Cerebellar nuclear complex (tissue), 1 donor: ENCODE results near the gene TTC21A.

Source experiments
- DNase-seq, 2 experiments: peaks; one replicate each; lab custom pipeline; 2025; lab: John Stamatoyannopoulos, UW

The TTC21A gene

DNA sequence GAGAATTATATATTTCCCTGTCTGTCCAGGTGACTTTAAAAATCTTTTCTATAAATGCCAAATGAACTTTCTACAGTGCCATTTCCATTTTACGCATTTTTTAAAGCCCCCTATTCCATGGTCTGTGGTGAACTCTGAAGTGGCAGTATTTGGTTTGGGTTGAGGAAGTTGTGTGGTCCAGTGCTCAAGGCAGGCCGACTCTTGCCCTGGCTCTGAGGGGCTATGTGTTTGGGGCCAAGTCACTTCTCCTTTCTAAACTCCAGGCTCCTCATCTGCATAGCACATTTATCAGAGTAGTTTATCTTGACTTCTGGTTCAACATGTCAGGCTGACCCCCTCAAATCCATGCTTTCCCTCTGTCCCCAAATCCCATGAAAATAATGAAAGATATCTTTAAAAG lies 14.1 kb downstream of the TTC21A start:
- DNase-seq = no peak

DNA sequence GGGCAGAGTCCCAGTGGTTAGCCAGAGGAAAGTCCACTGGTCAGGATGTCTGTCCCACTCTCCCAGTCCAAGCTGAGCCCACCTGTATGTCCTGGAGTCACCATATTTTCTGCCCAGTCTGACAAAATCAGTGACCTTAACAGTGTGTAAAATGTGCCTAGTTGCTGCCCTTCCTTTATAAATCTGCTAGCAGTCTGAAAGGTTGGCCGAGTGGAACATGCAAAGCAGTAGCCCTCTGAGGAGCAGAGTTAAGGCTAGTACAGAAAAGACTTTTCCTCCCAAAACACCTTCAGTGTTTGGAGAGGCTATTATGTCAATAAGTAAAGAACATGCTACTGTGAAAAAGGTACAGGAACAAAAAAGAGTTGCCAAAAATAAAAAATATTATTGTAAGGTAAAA lies 15.3 kb downstream of the TTC21A start:
- no peak for DNase-seq

DNA sequence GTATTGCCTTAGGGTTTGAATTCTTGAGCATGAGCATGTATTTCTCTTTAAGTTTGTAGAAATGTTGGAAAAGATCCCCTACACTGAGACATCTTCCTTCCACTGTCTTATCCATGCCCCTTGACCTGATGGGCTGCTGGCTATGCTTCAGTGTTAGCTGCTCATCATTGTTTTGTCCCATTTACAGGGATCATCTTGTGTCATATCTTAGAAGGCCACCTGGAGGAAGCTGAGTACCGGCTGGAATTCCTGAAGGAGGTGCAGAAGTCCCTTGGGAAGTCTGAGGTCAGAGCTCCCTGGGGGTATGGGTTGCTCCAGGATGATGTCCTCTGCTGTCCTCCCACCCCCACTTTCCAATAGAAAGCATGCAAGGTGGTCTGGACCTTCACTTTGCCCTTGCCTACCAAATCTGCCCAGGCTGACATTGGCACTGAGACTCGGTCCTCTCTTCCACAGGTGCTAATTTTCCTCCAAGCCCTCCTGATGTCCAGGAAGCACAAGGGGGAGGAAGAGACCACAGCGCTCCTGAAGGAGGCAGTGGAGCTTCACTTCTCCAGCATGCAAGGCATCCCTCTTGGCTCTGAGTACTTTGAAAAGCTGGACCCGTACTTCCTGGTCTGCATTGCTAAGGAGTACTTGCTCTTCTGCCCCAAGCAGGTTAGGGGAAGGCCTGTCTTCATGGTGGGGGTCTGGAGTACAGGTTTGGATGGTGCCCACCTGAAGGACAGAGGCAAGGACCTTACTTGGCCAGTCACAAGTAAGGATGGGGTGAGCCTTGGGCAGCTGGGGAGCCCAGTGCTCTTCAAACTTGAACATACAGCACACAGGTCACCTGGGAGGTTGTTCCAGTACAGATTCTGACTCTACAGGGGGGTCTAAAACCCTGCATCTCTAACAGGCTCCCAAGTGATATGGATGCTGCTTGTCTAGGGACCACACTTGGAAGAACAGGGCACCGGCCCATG lies 17.7 kb downstream of the TTC21A start:
- DNase-seq = no peak

DNA sequence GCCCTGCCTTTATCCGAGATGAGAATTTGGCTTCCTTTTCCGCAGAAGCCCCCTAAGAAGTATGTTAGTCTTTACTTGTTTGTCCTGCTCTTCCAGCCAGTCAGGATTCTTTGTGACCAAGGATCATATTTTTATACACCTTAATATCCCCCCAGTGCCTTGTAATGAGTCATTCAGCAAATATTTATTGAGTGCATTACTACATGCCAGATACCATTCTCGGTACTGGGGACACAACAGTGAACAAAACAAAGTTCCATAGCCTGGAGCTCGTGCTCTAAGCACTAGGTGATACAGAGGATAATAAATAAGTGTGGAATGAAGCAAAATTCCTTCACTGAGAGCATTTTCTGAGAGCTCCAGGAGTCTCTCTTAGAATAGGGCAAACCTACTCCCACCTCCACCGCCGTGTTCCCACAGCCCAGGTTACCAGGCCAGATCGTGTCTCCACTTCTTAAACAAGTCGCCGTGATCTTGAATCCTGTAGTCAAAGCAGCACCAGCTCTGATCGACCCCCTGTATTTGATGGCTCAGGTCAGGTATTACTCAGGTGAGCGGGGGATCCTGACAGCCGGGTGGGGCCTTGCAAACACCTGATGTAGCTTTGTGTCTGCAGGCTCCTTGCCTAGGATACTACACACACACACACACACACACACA lies 18.5 kb downstream of the TTC21A start:
- no peak for DNase-seq

DNA sequence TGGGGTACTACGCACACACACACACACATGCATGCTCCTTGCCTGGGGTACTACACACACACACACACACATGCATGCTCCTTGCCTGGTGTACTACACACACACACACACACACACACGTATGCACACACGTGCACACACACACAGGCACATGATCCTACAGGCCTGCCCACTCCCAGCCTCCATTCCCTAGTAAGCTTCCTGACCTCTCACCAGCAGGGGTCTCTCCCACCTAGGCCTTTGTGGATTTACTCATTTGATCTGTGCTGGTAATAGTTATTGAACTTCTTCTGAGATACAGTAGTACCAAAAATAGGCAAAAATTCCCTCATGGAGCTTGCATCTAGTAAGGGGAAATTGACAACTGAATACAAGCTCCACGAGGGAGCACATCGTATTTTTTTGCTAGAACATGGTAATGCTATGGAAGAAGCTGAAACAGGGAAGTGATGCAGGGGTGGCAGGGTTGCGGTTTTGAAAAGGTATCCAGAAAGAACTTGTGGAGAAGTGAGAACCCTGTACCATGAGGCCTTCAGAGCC lies 19.1 kb downstream of the TTC21A start:
- DNase-seq = no peak

DNA sequence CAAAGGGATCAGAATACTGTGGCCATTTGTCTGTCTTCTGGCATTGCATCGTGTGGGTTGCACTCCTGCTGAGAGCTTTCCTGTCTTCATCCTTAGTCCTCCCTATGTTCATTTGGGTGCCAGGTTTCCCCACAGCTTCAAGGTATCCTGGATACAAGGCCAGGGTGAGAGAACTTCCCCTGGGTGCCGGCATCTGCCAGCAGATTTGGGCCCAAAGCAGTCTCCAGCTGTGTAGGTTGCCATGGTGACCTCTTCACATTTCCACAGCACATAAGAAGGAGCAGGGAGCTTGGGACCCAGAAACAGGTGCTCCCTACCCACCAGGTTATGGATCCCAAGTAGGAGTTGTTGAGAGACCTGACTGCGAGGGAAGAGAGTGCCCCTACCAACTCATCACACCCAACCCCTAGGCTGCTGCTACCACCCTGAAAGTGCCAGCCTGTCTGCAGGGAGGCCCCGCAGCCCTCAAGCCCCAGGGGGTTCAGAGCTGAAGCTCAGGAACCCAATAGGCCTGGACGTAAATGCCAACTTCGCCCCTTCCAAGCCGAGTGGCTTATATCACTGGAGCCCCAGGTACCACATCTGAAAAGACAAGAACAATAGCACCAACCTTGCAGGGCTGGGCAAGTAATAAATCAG lies 19.9 kb downstream of the TTC21A start:
- no peak for DNase-seq

DNA sequence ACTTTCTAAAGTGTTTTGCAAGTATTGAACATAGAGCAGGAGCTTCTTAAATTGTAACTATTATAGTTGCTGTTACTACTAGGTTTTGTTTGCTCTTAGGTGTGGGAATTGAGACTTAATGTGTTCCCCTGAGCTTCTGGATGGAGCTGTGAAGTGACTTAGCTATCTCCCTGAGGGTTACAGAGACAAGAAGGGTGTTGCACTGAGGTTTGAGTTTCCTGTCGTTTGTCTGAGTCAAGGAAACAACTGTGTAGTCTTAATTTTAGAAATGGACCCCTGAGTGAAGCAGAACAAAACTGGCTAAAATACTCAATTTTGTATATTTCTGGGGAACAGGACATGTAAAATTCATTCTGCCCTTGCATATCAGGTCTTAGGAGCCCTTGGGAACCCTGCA lies 20.4 kb downstream of the TTC21A start:
- DNase-seq = no peak

DNA sequence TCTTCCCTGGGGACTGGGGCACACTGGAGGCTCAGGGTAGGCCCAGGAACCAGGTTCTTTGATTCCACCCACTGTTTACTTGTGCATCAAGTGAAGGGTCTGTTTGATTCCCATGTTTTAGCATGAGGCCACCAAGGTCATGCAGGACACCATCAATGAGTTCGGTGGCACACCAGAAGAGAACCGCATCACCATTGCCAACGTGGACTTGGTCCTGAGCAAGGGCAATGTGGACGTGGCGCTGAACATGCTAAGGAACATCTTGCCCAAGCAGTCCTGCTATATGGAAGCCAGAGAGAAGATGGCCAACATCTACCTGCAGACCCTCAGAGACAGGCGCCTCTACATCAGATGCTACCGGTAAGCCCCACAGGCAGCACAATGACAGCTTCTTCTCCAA lies 21.5 kb downstream of the TTC21A start:
- DNase-seq = no peak

DNA sequence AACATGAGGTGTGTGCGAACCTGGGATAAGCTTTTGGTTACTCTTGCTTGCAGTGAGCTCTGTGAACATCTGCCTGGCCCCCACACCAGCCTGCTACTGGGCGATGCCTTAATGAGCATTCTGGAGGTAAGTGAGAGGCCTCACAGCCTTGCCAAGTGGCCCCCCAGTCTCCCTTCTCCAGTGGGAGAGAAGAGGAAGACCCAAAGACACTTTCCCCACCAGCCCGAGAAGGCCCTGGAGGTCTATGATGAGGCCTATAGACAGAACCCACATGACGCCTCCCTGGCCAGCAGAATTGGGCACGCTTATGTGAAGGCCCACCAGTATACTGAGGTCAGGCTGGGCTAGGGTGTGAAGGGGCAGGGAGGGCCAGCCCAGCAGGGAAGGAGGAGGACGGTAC lies 22.5 kb downstream of the TTC21A start:
- no peak for DNase-seq

DNA sequence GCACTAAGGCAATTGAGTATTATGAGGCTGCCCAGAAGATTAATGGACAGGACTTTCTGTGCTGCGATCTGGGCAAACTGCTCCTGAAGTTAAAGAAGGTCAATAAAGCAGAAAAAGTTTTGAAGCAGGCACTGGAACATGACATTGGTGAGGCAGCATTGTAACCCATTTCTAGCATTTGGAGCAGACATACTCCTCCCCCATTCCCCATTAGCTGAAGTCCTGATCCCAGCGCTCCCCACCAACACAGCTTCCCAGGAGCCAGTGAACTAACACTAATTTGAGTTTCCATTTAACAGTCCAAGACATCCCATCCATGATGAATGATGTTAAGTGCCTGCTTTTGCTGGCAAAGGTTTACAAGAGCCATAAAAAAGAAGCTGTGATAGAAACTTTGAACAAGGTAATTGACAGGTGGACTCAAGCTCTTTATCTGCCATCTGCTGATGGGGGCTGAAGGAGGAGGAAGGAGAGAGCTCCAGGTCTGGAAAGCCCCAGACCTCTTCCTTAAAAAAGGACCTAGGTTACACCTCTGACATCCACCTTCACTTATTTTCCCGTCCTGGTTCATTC lies 23.3 kb downstream of the TTC21A start:
- DNase-seq = no peak

DNA sequence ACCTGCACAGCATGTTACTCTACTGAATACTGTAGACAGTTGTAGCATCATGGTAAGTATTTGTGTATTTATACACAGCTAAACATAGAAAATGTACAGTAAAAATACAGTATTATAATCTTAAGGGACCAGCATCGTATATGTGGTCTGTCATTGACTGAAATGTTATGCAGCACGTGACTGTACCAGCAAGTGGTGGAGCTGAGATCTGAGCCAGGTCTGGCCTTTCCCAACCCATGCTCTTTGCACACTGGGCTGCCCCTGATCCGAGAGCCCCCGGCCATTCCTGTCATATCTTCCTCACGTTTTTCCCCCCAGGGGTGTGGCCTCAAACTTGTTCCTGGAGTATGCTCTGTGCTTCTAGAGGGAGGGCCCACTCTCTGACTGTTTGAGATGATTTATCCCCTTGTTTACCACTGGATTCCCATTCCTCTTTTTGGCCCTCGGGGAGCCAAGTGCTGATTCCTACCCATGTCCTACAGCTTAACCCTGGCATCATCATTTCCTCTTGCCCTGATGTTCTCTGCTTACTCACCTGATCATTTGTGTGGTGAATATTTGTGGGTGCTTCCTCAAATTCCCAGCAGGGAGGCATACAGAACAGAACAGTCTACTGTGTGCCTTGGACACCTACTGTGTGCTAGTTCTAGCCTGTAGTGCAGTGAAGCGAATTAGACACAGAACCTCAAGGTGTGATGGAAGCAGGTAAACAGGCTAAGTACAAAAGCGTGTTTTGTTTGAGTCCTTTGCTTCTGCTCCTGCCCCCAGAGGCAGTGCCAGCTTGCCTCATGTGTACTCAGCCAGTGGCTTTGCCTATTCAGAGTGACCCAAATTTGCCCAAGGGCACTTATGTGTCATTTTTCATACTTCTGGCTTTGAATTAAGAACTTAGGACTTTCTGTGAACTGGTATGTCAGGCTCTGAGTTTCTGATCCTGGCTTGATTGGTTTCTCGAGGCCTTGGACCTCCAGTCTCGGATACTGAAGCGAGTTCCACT lies 24.9 kb downstream of the TTC21A start:
- DNase-seq = no peak

DNA sequence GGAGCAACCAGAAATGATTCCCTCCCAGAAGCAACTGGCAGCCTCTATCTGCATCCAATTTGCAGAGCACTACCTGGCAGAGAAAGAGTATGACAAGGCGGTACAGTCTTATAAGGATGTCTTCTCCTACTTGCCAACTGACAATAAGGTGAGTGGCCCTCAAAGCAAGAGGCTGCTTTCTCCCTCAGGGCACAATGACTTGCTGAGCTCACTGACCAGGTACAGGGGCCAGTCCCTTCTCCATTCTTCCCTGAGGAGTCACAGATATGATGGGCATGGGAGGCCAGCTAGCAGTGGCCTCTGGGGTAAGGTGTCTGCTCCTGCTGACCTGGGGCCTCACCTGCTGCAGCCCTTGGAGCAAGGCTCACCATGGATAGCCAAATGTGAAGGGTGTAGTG lies 25.6 kb downstream of the TTC21A start:
- no peak for DNase-seq

DNA sequence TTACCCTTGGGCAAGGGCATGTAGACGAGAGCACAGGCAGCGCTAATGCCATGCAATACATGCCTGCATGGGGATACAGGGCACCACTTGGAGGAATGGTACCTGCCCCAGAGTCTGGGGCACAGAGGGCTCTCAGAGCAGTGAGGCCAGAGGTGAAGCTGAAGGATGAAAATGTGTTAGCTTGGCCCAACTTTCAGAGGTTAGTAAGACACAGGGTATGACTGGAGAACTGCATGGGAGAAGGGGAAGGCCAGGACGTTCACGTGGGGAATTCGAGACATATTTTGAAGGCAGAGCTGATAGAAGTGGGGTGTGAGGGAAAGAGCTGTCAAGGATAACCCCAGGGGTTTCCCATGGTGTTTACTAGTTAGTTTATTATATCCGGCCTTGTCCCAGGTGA lies 26.3 kb downstream of the TTC21A start:
- no peak for DNase-seq

DNA sequence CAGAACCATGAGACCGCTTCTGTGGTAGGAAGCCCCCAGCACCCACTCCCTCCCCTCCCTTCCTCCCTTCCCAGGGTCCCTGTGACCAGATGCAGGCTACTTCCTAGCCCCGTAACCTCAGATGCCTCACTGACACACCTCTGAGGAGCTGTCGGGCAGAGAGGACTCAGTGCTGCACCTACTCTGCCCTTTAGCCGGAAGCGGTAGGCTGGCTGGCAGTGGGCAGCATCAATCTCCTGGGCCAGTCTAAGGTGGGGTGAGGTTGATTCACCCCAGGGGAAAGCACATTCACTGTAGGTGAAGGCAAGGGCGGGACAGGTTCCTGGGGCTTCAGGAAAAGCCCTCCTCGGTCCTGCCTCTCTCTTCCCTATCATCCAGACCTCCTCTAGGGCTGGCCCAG lies 26.8 kb downstream of the TTC21A start:
- DNase-seq = no peak

DNA sequence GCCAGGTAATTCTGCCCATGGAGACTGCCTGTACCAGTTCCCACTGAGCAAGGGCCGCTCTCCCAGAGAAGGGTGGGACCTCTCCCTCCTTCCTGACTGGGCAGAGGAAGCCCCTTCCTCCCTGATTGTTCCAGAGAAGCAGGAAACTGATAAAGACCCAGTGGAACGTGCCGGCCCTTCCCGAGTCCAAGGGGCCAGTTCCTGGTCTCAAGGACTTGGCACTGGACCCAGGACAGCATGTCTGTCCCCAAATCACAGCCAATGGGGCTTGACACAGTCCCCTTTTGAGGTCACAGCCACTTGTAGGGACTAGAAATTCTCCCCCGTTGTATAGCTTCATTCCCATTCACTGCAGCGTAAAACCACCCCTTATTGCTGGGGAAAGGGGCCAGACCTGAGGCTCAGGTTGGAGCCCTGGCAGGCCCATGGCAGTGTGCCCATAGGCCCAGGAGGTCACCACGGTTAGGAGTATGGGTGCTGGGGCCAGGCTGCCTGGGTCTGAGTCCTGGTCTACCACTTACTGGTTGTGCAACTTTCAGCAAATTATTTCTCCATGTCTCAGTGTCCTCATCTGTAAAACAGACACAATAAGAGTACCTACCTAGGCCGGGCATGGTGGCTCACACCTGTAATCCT lies 27.8 kb downstream of the TTC21A start:
- no peak for DNase-seq

DNA sequence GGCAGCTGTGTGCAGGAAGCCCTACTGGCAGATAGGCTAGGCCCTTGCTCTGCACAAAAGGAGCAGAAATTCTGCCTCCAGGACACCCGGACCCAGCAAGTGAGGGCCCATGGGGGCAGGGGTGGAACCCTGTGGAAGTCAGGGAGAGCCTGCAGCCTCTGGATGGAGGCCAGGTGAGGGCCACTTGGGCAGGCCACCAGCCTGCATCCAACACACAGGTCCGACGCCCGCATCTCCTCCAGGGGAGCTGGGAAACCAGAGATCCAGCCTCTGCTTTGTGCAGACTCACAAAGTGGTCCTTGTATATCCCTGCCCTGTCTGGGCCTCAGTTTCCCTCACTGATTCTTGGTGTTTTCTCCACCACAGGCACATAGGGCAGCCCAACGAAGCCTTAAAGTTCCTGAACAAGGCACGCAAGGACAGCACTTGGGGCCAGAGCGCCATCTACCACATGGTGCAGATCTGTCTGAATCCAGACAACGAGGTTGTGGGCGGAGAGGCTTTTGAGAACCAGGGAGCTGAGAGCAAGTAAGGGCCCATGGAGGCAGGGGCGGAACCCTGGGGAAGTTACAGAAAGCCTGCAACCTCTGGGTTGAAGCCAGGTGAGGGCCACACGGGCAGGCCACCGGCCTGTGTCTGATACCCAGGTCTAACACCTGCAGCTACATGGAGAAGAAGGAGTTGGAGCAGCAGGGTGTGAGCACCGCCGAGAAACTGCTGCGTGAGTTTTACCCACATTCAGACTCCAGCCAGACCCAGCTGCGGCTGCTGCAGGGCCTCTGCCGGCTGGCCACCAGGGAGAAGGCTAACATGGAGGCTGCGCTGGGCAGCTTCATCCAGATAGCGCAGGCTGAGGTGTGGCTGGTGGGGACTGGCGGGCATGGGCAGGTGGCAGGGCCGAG lies 29.3 kb downstream of the TTC21A start:
- no peak for DNase-seq

DNA sequence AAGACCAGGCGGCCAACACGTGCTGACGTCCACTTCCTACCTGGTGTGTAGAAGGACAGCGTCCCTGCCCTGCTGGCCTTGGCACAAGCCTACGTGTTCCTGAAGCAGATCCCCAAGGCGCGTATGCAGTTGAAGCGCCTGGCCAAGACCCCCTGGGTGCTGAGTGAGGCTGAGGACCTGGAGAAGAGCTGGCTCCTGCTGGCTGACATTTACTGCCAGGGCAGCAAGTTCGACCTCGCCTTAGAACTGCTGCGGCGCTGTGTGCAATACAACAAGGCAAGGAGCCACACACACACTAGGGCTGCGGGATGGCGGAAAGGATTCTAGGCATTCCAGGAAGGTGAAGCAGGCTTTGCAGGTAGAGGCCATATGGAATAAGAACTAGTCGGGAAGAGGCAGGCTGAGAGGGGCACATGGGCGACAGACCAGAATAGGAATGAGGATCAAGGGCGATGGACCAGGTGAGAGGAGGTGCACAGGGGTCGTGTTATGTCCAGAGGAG lies 30.0 kb downstream of the TTC21A start:
- DNase-seq = no peak

DNA sequence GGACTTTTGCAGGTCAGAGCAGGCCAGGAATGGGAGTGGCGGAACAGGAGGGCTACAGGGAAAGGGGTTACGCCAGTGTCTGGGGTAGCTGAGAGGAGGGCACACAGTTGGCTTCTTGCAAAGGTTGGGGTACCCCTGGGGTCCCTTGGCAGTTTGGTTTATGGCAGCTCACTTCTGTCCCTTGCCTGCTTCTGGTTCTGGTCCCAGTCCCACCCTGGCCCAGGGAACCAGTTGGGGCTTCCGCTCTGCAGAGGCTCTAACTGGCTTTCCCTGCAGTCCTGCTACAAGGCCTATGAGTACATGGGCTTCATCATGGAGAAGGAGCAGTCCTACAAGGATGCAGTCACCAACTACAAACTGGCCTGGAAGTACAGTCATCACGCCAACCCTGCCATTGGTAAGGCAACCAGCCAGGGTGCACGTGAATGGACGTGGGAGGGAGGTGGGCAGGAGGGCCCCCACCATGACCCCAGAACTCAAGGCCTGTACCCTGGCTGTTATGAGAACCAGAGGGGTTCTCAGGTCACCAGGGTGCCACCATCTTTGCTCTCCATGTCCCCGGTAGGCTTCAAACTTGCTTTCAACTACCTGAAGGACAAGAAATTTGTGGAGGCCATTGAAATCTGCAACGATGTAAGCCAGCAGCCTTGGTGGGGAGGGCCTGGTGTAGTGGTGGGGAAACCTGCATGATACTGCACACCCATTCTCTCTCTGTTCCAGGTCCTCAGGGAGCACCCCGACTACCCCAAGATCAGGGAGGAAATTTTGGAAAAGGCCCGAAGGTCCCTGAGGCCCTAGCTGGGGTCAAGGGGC lies 30.7 kb downstream of the TTC21A start:
- no peak for DNase-seq
